PC-3 (cell line): ENCODE results near the gene DIAPH2. TPM values are rescaled to one million over a fixed set of nuclear protein-coding genes. Genes with fewer than 3 reads are reported as not detected.

ENCODE experiments used
- ATAC-seq: fragments of 200-7000 bp; cut with Tn5 transposase; 2 replicates; pipeline ENCODE4 v1.9.1; 2020; ENCODE audit warnings: mild to moderate bottlenecking, moderate library complexity
- BruUV-seq: library from RNA; stranded (reverse); fragments of 400-500 nt; replicated peaks from 2 replicates; lab custom pipeline; 2021; lab: Mats Ljungman, UMichigan
- CTCF ChIA-PET: fragments of 300-600 bp; sonication (Branson Sonifier 250); formaldehyde crosslinking; loops from one replicate; lab custom pipeline; 2022; ENCODE audit warnings: antibody characterized with exemption; lab: Charles Lee
- POLR2A ChIA-PET: fragments of 300-600 bp; sonication (Branson Sonifier 250); formaldehyde crosslinking; loops from one replicate; lab custom pipeline; 2022; ENCODE audit warnings: antibody characterized with exemption; ENCODE audit not compliant: unreplicated experiment; lab: Charles Lee
- DNase-seq: peaks from one replicate; pipeline ENCODE4 v3.0.0-alpha.2; 2015
- H2AFZ ChIP-seq: fragments of 300-600 bp; sonication (generic); 2 replicates; pipeline ENCODE4 v1.6.0; 2016; ENCODE audit warnings: antibody characterized with exemption, low read length
- H3F3A ChIP-seq: fragments of 300-600 bp; sonication (generic); one replicate; pipeline ENCODE4 v1.6.0; 2017; ENCODE audit warnings: antibody characterized with exemption, low read length, control low read depth, mild to moderate bottlenecking; ENCODE audit not compliant: unreplicated experiment
- H3K27ac ChIP-seq: fragments of 300-600 bp; sonication (generic); 2 replicates; pipeline ENCODE4 v1.5.1; 2016; ENCODE audit warnings: mild to moderate bottlenecking, low read length
- H3K27me3 ChIP-seq: fragments of 300-600 bp; sonication (generic); 2 replicates; pipeline ENCODE4 v1.6.1; 2016; ENCODE audit warnings: low read length, mixed read lengths
- H3K36me3 ChIP-seq: fragments of 300-600 bp; sonication (generic); 2 replicates; pipeline ENCODE4 v1.6.1; 2016; ENCODE audit warnings: low read depth, mixed run types, low read length, mixed read lengths
- H3K4me1 ChIP-seq: fragments of 300-600 bp; sonication (generic); 2 replicates; pipeline ENCODE4 v1.5.1; 2016; ENCODE audit warnings: low read length; ENCODE audit not compliant: insufficient read depth
- H3K4me2 ChIP-seq: fragments of 300-600 bp; sonication (generic); 2 replicates; pipeline ENCODE4 v1.6.0; 2016; ENCODE audit warnings: low read length
- H3K4me3 ChIP-seq: fragments of 300-600 bp; sonication (generic); 2 replicates; pipeline ENCODE4 v1.5.1; 2016; ENCODE audit warnings: mild to moderate bottlenecking, low read length, mixed read lengths
- H3K79me2 ChIP-seq: fragments of 300-600 bp; sonication (generic); 2 replicates; pipeline ENCODE4 v1.6.1; 2017; ENCODE audit warnings: low read length, mixed read lengths
- H3K9ac ChIP-seq: fragments of 300-600 bp; sonication (generic); 2 replicates; pipeline ENCODE4 v1.6.0; 2016; ENCODE audit warnings: mild to moderate bottlenecking, low read length
- H3K9me2 ChIP-seq: fragments of 300-600 bp; sonication (generic); replicated peaks from 2 replicates; pipeline ENCODE4 v1.6.1; 2016; ENCODE audit warnings: mixed run types, low read length, mixed read lengths
- H3K9me3 ChIP-seq: fragments of 300-600 bp; sonication (generic); 2 replicates; pipeline ENCODE4 v1.6.1; 2016; ENCODE audit warnings: low read length, mixed read lengths
- H4K20me1 ChIP-seq: fragments of 300-600 bp; sonication (generic); 2 replicates; pipeline ENCODE4 v1.6.1; 2016; ENCODE audit warnings: low read length, mixed read lengths
- EZH2 ChIP-seq: fragments of 300-600 bp; sonication (generic); IDR thresholded peaks from one replicate; pipeline ENCODE4 v1.6.1; 2017; ENCODE audit warnings: antibody characterized with exemption, mild to moderate bottlenecking, low read length; ENCODE audit not compliant: unreplicated experiment
- EZH2phosphoT487 ChIP-seq: fragments of 300-600 bp; sonication (generic); IDR thresholded peaks from 2 replicates; pipeline ENCODE4 v1.6.1; 2018; ENCODE audit warnings: mild to moderate bottlenecking, antibody characterized with exemption, low read length, borderline replicate concordance
- intact Hi-C: fragments of 100-400 bp; cut with micrococcal nuclease; formaldehyde crosslinking; loops from 2 replicates; pipeline ENCODE4 v1.9.0; 2023
- total RNA-seq: library from RNA; depleted of rRNA; stranded (reverse); fragments of >200 nt; gene quantifications from 2 replicates; pipeline ENCODE4 v1.2.3, GENCODE V29; 2014
- TF ChIP-seq, protein P1 (sequence below): fragments of 300-600 bp; sonication (generic); conservative IDR thresholded peaks from 2 replicates; pipeline ENCODE4 v1.5.1; 2017; ENCODE audit warnings: antibody characterized with exemption, low read depth, mild to moderate bottlenecking, low read length

DIAPH2 gene
- total RNA-seq, 1 experiment from 2014 or later, result 15.1 TPM

DNA sequence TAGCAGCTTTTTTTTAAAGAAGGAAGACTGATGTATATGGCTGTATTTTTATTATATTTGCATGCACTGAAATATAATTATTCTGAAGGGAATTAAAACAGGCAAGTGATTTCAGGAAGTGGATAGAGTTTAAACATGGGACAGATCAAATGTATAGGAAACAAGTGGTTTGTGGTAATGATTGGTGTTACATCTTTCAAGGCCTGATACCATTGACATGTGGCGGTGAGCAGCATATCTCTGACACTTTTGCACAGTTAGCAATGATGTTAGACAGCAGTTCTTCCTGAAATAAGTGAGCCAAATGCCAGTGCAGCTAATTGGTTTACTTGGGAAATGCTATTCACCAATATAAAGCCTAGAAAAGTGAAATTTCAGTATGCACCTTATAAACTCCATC is 471.2 kb downstream of the DIAPH2 start:
- Histone ChIP-seq H4K20me1 (no peaks in the 10 kb centered on the region), H3K4me3 (no peak overlapping the region), H3K9me3 (no peaks in the 10 kb centered on the region), H3K27ac (no peak overlapping the region), H2AFZ (no peak overlapping the region), H3F3A (no peaks in the 10 kb centered on the region), H3K4me1 (peaks cover 6% of the 10 kb centered on the region; the same call in 1 of the 2 replicates), H3K79me2 (no peaks in the 10 kb centered on the region), H3K27me3 (no peaks in the 10 kb centered on the region), H3K4me2 (no peak overlapping the region), H3K9me2 (no peaks in the 10 kb centered on the region), H3K36me3 (no peaks in the 10 kb centered on the region), H3K9ac (no peak overlapping the region)
- no peak for ATAC-seq
- ChIA-PET CTCF (no interaction called here), POLR2A (no interaction called here)
- intact Hi-C loops, result no loop called here
- no TSS peak for BruUV-seq
- TF ChIP-seq EZH2, result no peak
- TF ChIP-seq, protein P1, sequence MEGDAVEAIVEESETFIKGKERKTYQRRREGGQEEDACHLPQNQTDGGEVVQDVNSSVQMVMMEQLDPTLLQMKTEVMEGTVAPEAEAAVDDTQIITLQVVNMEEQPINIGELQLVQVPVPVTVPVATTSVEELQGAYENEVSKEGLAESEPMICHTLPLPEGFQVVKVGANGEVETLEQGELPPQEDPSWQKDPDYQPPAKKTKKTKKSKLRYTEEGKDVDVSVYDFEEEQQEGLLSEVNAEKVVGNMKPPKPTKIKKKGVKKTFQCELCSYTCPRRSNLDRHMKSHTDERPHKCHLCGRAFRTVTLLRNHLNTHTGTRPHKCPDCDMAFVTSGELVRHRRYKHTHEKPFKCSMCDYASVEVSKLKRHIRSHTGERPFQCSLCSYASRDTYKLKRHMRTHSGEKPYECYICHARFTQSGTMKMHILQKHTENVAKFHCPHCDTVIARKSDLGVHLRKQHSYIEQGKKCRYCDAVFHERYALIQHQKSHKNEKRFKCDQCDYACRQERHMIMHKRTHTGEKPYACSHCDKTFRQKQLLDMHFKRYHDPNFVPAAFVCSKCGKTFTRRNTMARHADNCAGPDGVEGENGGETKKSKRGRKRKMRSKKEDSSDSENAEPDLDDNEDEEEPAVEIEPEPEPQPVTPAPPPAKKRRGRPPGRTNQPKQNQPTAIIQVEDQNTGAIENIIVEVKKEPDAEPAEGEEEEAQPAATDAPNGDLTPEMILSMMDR, result no peak
- no peak for TF ChIP-seq EZH2phosphoT487
- no peak for DNase-seq

DNA sequence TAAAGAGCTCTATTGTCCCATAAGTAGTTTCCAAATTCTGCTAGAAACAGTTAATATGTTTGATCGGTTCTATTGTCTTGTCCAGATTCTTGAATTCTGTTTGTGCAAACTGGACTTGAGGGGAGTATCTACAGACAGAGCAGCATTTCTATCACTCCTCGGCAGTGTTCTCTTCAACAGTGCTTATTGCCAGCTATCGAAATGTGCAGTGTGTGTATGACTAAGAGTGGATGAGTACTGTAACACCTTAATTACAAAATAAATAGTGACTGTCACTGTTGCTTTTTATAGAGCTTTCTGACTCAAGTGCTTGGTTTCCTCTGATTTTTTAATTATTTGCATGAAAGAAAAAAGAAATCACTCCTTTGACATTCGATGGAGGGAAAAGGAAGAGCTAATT is 473.6 kb downstream of the DIAPH2 start:
- Histone ChIP-seq H2AFZ (no peak overlapping the region), H3K4me1 (peaks cover 6% of the 10 kb centered on the region; the same call in 1 of the 2 replicates), H3K36me3 (no peaks in the 10 kb centered on the region), H3K9me3 (no peaks in the 10 kb centered on the region), H4K20me1 (no peaks in the 10 kb centered on the region), H3K9me2 (no peaks in the 10 kb centered on the region), H3K79me2 (no peaks in the 10 kb centered on the region), H3K27ac (no peak overlapping the region), H3K27me3 (no peaks in the 10 kb centered on the region), H3K4me2 (no peak overlapping the region), H3K9ac (no peak overlapping the region), H3K4me3 (no peak overlapping the region), H3F3A (no peaks in the 10 kb centered on the region)
- no TSS peak for BruUV-seq
- ATAC-seq (peak; percentile 57), DNase-seq (peak; percentile 1)
- intact Hi-C loops, result no loop called here
- ChIA-PET POLR2A (no interaction called here), CTCF (no interaction called here)
- TF ChIP-seq EZH2, result no peak
- TF ChIP-seq, protein P1, result no peak
- TF ChIP-seq EZH2phosphoT487, result no peak

- Histone ChIP-seq H4K20me1 (no peaks in the 10 kb centered on the region), H3K9me2 (no peaks in the 10 kb centered on the region), H3K9me3 (no peaks in the 10 kb centered on the region), H3K36me3 (no peaks in the 10 kb centered on the region), H3K4me2 (no peak overlapping the region), H3K4me3 (no peak overlapping the region), H3K4me1 (peaks cover 6% of the 10 kb centered on the region; the same call in 1 of the 2 replicates), H3K27ac (no peak overlapping the region), H3F3A (no peaks in the 10 kb centered on the region), H3K79me2 (no peaks in the 10 kb centered on the region), H3K27me3 (no peaks in the 10 kb centered on the region), H2AFZ (no peak overlapping the region), H3K9ac (no peak overlapping the region)
- DNase-seq, result no peak
- no TSS peak for BruUV-seq
- intact Hi-C loops, result no loop called here
- TF ChIP-seq EZH2phosphoT487 (no peak), EZH2 (no peak)
- TF ChIP-seq, protein P1, result no peak
- ChIA-PET CTCF (no interaction called here), POLR2A (no interaction called here)
- ATAC-seq, result no peak
These were observed 475.5 kb downstream of the DIAPH2 start for GRCh38 chrX:97159916-97160800.
